NCI-H187 (cell line): ENCODE measurements around the gene TLR10.
"Not testable (repeated sequence)": the region's sequence is repeated elsewhere in the genome, so short reads cannot be mapped to it uniquely, and the experiment has no call there.

ENCODE experiments used
- DNase-seq, 2 experiments: peaks; one replicate each; lab custom pipeline; 2025; lab: John Stamatoyannopoulos, UW

The TLR10 gene

GRCh38 chr4:38766940-38767339 is 15.8 kb downstream of the TLR10 start:
- DNase-seq = not testable (repeated sequence)

GRCh38 chr4:38765382-38765781 is 17.4 kb downstream of the TLR10 start:
- no peak for DNase-seq

DNA sequence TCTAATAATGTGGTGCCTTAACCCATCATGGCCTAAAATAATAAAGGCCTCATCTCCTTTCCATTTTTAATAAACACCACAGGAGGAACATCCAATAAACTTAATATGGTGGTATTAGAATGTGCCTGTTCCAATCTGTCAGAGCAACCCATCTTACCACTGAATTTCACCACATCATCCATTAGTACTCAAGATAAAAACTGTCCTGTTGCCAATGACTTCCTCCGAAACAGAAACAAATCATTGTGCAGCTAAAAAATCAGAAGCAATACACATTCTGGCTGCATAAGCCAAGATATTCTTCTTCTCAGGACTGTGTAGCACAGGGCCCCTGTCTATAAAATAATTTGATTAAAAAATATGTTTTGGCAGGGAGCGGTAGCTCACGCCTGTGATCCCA is 18.5 kb downstream of the TLR10 start:
- no peak for DNase-seq

DNA sequence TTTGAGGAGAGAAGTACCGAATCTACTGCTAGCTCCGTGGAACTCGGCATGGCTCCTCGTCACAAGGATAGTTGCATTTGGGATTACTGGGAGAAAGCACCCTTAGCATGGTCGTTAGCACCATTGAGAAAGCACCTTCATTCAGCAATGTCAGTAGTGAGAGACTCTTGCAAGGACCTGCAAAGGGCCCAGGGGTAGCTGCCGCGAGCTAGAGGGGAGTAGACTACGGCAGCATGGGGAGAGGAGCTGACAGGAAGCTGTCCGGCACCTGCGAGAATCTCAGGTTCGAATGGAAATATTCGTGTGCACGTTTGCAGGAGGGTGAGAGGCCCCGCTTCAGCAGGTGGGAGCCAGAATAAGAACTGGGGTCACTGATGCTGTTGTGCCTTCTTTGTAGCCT is 20.2 kb downstream of the TLR10 start:
- no peak for DNase-seq

DNA sequence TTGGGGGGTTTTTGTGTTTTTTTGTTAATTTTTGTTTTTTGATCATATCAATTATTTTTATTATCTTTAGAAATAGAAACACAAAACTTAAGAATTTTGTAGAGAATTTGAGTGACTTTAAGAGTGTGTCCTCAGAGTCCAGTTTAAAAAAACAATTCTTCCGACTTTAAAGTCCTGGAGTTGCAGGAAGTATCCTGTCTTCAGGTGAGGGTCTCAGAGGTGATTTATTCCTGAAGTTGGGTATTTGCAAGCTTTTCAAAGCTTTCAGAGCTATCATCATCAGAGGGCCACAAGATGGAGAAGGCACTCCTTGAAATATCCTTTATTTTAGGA is 23.0 kb downstream of the TLR10 start:
- no peak for DNase-seq

DNA sequence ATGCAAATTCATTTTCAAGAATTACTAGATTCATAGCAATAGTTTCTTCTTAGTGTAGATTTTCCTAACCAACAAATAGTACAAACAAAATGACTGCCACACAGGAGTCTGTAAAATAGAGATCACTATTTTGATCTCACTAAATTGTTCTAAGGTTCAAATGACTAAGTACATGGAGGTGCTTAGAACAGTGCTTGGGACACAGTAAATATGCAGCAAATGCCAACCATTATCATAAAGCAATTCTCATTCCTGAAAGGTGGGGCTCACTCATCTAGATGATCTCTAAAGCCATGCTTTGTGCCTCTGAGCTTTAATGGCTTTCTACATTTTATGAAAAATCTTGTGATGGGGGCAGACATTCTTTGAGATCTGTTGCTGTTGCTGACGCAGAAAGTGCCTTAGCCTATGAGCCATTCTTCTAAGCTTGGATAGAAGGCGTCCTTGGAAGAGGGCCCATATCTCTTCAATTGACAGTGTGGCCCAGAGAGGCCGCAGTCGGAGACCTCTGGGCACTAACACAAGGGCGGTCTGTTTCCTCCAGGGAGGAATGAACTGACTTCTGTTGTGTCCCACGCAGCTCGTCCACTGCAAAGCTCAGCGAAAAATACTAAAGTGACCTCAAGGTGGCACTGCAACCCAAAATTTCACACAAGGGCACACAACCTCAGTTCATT is 23.5 kb downstream of the TLR10 start:
- peak; percentile 3 to 16 for DNase-seq

- no peak for DNase-seq
Measured at GRCh38 chr4:38757945-38758600, 24.7 kb downstream of the TLR10 start.

DNA sequence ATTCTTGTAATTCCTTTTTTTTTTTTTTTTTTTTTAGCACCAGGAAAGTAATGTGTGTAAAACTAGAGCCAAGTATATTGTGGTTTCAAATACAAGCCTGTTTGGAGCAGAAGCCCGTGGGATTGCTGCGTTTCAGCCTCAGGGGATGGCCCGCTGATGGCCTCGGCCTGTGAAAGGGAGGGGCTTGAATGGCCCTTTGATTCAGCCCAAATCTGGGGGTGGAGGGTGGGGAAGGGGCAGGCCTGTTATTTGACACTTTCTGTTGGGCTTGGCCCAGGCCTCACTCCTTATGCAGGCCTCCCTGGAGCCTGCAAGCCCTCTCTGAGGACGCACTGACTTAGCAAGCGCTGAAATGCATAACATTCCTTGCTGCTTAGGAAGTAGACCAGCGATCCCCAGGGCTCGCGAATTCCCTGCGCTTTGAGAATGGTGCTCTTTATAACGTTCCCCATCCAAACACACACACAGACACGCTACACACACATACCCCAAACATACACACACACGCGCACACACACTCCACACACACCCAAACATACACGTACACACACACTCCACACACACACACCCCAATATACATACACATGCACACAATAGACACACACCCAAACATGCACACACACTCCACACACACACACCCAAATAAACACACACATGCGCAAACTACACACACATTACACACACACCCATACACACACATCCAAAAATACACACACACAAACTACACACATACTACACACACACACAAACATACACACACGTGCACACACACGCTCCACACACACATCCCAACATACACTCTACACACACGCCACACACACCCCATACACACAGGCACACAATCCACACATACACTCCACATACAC is 29.6 kb downstream of the TLR10 start:
- DNase-seq = peak in 1 of 2 experiments; percentile 14

GRCh38 chr4:38752372-38752940 is 30.3 kb downstream of the TLR10 start:
- no peak for DNase-seq

- no peak for DNase-seq
Measured at GRCh38 chr4:38751341-38752010, 31.3 kb downstream of the TLR10 start.

GRCh38 chr4:38749336-38749735 is 33.5 kb downstream of the TLR10 start:
- DNase-seq = no peak

- DNase-seq = no peak
Measured at GRCh38 chr4:38747629-38748028, 35.2 kb downstream of the TLR10 start.

DNA sequence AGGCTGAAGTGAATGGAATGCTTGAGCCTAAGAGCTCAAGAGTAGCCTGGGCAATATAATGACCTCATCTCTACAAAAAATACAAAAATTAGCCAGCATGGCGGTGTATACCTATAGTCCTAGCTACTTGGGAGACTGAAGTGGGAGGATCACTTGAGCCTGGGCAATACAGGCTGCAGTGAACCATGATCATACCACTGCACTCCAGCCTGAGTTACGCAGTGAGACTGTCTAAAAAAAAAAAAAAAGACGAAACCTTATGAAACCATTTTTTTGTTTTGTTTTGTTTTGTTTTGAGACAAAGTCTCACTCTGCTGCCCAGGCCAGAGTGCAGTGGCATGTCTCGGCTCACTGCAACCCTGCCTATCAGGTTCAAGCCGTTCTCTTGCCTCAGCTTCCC is 36.9 kb downstream of the TLR10 start:
- DNase-seq = no peak

GRCh38 chr4:38743866-38744265 is 38.9 kb downstream of the TLR10 start:
- no peak for DNase-seq

GRCh38 chr4:38740303-38740702 is 42.5 kb downstream of the TLR10 start:
- DNase-seq = no peak

GRCh38 chr4:38738940-38739803 is 43.6 kb downstream of the TLR10 start:
- no peak for DNase-seq

DNA sequence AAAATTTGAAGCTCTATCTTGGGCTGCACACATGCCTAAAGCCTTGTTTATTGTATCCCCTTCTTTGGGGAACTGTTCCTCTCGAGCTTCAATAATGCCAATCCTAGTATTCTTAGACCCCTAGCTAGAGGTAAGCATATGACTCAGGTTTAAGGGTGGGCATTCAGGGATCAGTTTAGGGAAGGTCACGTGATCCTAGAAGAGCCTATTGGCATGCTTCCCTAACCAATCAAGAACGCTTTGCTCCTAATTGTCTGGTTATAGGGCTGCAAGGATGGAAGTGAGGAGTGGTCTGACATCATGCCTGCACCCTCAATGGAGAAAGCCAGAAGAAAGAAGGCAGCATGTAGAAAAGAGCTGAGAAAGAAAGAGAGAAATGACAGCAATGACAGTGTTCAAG is 46.9 kb downstream of the TLR10 start:
- no peak for DNase-seq

- DNase-seq = no peak
Measured at GRCh38 chr4:38734911-38735310, 47.9 kb downstream of the TLR10 start.

GRCh38 chr4:38734446-38734845 is 48.3 kb downstream of the TLR10 start:
- DNase-seq = no peak

GRCh38 chr4:38733663-38734062 is 49.1 kb downstream of the TLR10 start:
- no peak for DNase-seq
